Stimulated activated CD4-positive, alpha-beta T cell treated with anti-CD3 and anti-CD28 coated beads, Interleukin-15, amount 100 ng/mL, for 24 hours (primary cell): ENCODE measurements around the gene CUX1.
"Not testable (repeated sequence)": the region's sequence is repeated elsewhere in the genome, so short reads cannot be mapped to it uniquely, and the experiment has no call there.

Experiments
- DNase-seq: peaks from one replicate; pipeline ENCODE4 v3.0.0-alpha.2; 2020

Gene CUX1

GRCh38 chr7:101919363-101920115 is 102.1 kb downstream of the CUX1 start:
- no peak for DNase-seq

GRCh38 chr7:101921061-101921460 is 103.6 kb downstream of the CUX1 start:
- no peak for DNase-seq

- DNase-seq, result not testable (repeated sequence)
Measured at GRCh38 chr7:101921546-101922489, 104.4 kb downstream of the CUX1 start.

GRCh38 chr7:101922631-101923601 is 105.5 kb downstream of the CUX1 start:
- no peak for DNase-seq

- DNase-seq, result no peak
Measured at GRCh38 chr7:101923602-101923985, 106.2 kb downstream of the CUX1 start.

GRCh38 chr7:101924171-101924570 is 106.7 kb downstream of the CUX1 start:
- DNase-seq, result peak; percentile 39

- no peak for DNase-seq
Measured at GRCh38 chr7:101926265-101926664, 108.8 kb downstream of the CUX1 start.

GRCh38 chr7:101927389-101927788 is 110.0 kb downstream of the CUX1 start:
- no peak for DNase-seq

- DNase-seq, result no peak
Measured at GRCh38 chr7:101927802-101928201, 110.4 kb downstream of the CUX1 start.

GRCh38 chr7:101929256-101929655 is 111.8 kb downstream of the CUX1 start:
- DNase-seq, result no peak

- not testable (repeated sequence) for DNase-seq
Measured at GRCh38 chr7:101929911-101930310, 112.5 kb downstream of the CUX1 start.

GRCh38 chr7:101932083-101932482 is 114.7 kb downstream of the CUX1 start:
- no peak for DNase-seq

- DNase-seq, result no peak
Measured at GRCh38 chr7:101933028-101933427, 115.6 kb downstream of the CUX1 start.

- no peak for DNase-seq
Measured at GRCh38 chr7:101933688-101934121, 116.3 kb downstream of the CUX1 start.

- no peak for DNase-seq
Measured at GRCh38 chr7:101934618-101935017, 117.2 kb downstream of the CUX1 start.

- DNase-seq, result no peak
Measured at GRCh38 chr7:101935521-101936141, 118.2 kb downstream of the CUX1 start.

- no peak for DNase-seq
Measured at GRCh38 chr7:101936223-101936610, 118.8 kb downstream of the CUX1 start.

- DNase-seq, result no peak
Measured at GRCh38 chr7:101936611-101937231, 119.3 kb downstream of the CUX1 start.

GRCh38 chr7:101937717-101938514 is 120.5 kb downstream of the CUX1 start:
- DNase-seq, result no peak

GRCh38 chr7:101939136-101939695 is 121.8 kb downstream of the CUX1 start:
- DNase-seq, result no peak

GRCh38 chr7:101940151-101940550 is 122.7 kb downstream of the CUX1 start:
- DNase-seq, result no peak
